Liver (tissue), 3 donors: Measurements from ENCODE around the gene LSM2.
"Not testable (repeated sequence)": the region's sequence is repeated elsewhere in the genome, so short reads cannot be mapped to it uniquely, and the experiment has no call there.

Source experiments
- CTCF ChIP-seq: fragments of 150-350 bp; IDR thresholded peaks from 2 replicates; pipeline ENCODE4 v1.5.1; 2017; ENCODE audit warnings: improper control_type of control experiment, low read depth, low read length; ENCODE audit not compliant: missing input control
- GABPA ChIP-seq, 2 donors: IDR thresholded peaks in 1 of 2; conservative IDR thresholded peaks in 1 of 2; 2 replicates each; pipeline ENCODE4 v1.6.1; 2016; ENCODE audit warnings: antibody characterized with exemption in 2 of 2, mild to moderate bottlenecking in 1 of 2, moderate library complexity in 1 of 2
- JUND ChIP-seq, 2 donors: IDR thresholded peaks; 2 replicates each; pipeline ENCODE4 v1.6.1; 2016; ENCODE audit warnings: antibody characterized with exemption in 2 of 2
- RAD21 ChIP-seq, 2 donors: IDR thresholded peaks; 2 replicates each; pipeline ENCODE4 v1.6.1; 2016; ENCODE audit warnings: antibody characterized with exemption in 2 of 2, mild to moderate bottlenecking in 2 of 2
- REST ChIP-seq: IDR thresholded peaks from 2 replicates; pipeline ENCODE4 v1.6.1; 2016; ENCODE audit warnings: antibody characterized with exemption, mild to moderate bottlenecking
- RXRA ChIP-seq, 2 donors: IDR thresholded peaks; 2 replicates each; pipeline ENCODE4 v1.6.1; 2017 to 2018; ENCODE audit warnings: antibody characterized with exemption in 2 of 2, mild to moderate bottlenecking in 1 of 2
- SP1 ChIP-seq: IDR thresholded peaks from 2 replicates; pipeline ENCODE4 v1.6.1; 2018; ENCODE audit warnings: antibody characterized with exemption, mild to moderate bottlenecking
- TAF1 ChIP-seq: conservative IDR thresholded peaks from 2 replicates; pipeline ENCODE4 v1.6.1; 2016; ENCODE audit warnings: antibody characterized with exemption, mild to moderate bottlenecking
- YY1 ChIP-seq: IDR thresholded peaks from 2 replicates; pipeline ENCODE4 v1.6.1; 2016; ENCODE audit warnings: antibody characterized with exemption, mild to moderate bottlenecking
- donor health status: healthy.
- donor health status: healthy.

DNA sequence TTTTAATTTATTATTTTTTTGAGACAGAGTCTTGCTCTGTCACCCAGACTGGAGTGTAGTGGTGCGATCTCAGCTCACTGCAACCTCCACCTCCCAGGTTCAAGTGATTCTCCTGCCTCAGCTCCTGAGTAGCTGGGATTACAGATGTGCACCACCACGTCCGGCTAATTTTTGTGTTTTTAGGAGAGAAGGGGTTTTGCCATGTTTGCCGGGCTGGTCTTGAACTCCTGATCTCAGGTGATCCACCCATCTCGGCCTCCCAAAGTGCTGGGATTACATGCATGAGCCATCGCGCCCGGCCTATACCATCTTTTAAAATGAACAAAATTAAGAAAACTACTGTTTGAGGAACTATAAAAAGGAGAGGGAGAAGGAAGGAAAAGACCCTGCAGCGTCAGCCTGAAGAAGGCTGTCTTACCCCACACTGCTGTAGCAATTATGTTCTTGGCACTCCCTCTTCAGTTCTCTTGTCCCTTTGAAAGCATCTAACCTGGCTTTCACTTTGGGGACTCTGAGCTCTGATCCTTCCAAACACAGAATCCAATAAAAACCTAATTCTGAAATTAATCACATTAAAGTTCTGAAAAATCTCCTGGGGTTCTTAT is 16.9 kb upstream of the LSM2 start:
- TF ChIP-seq CTCF; RAD21 (IDR thresholded peaks at IDR 0.05); JUND (IDR thresholded peaks at IDR 0.05); GABPA (IDR thresholded peaks at IDR 0.05 in 1 of 2, conservative IDR thresholded peaks at IDR 0.05 in 1 of 2); TAF1; REST; YY1; RXRA (IDR thresholded peaks at IDR 0.05); SP1: not testable (repeated sequence)
